Endometrial microvascular endothelial cells (primary cell): Measurements from ENCODE around the gene CDR2. TPM values are rescaled to one million over a fixed set of nuclear protein-coding genes. Genes with fewer than 3 reads are reported as not detected.

ENCODE experiments used
- in situ Hi-C: cut with HindIII; loops from 2 replicates; pipeline ENCODE4 v1.10.0; 2017; ENCODE audit warnings: low sequenced_read_pairs, low pct_unique_long_range_greater_than_20kb; ENCODE audit errors: inconsistent ontology term
- total RNA-seq: library from RNA; depleted of rRNA; stranded (reverse); fragments of >200 nt; gene quantifications from one replicate; pipeline ENCODE4 v1.2.3, GENCODE V29; 2015; ENCODE audit errors: inconsistent ontology term

The CDR2 gene
- total RNA-seq, 1 donor from 2014 or later: 28.6 TPM

- in situ Hi-C loops: no loop called here
These were observed 45.2 kb downstream of the CDR2 start for GRCh38 chr16:22329199-22329695.

GRCh38 chr16:22328081-22328725, 46.2 kb downstream of the CDR2 start:
- in situ Hi-C loops: no loop called here

GRCh38 chr16:22327446-22327775, 47.0 kb downstream of the CDR2 start:
- in situ Hi-C loops: no loop called here

GRCh38 chr16:22326771-22327445, 47.5 kb downstream of the CDR2 start:
- in situ Hi-C loops: no loop called here

- in situ Hi-C loops: no loop called here
These were observed 48.1 kb downstream of the CDR2 start for GRCh38 chr16:22326369-22326652.

- in situ Hi-C loops: no loop called here
These were observed 48.6 kb downstream of the CDR2 start for GRCh38 chr16:22325598-22326368.

- in situ Hi-C loops: no loop called here
These were observed 49.4 kb downstream of the CDR2 start for GRCh38 chr16:22324787-22325597.

- in situ Hi-C loops: no loop called here
These were observed 50.2 kb downstream of the CDR2 start for GRCh38 chr16:22323959-22324786.

- in situ Hi-C loops: no loop called here
These were observed 51.1 kb downstream of the CDR2 start for GRCh38 chr16:22323173-22323958.

GRCh38 chr16:22322741-22323140, 51.7 kb downstream of the CDR2 start:
- in situ Hi-C loops: no loop called here

GRCh38 chr16:22322021-22322471, 52.4 kb downstream of the CDR2 start:
- in situ Hi-C loops: no loop called here

- in situ Hi-C loops: no loop called here
These were observed 52.9 kb downstream of the CDR2 start for GRCh38 chr16:22321340-22322001.

GRCh38 chr16:22320572-22321339, 53.7 kb downstream of the CDR2 start:
- in situ Hi-C loops: no loop called here

GRCh38 chr16:22318690-22319358, 55.6 kb downstream of the CDR2 start:
- in situ Hi-C loops: no loop called here

- in situ Hi-C loops: no loop called here
These were observed 56.8 kb downstream of the CDR2 start for GRCh38 chr16:22317625-22318024.

GRCh38 chr16:22317001-22317530, 57.4 kb downstream of the CDR2 start:
- in situ Hi-C loops: no loop called here
